GM19438 (cell line): ENCODE data around the gene OR2A12.
A peak's percentile ranks its signal among the peaks of the same experiment; 100 is the strongest.
"Not testable (repeated sequence)": the region's sequence is repeated elsewhere in the genome, so short reads cannot be mapped to it uniquely, and the experiment has no call there.

Source experiments
- ATAC-seq: cut with Tn5 transposase; IDR thresholded peaks from one replicate; pipeline ENCODE4 v1.9.1; 2021; ENCODE audit warnings: low read depth; ENCODE audit not compliant: unreplicated experiment

Gene OR2A12

DNA sequence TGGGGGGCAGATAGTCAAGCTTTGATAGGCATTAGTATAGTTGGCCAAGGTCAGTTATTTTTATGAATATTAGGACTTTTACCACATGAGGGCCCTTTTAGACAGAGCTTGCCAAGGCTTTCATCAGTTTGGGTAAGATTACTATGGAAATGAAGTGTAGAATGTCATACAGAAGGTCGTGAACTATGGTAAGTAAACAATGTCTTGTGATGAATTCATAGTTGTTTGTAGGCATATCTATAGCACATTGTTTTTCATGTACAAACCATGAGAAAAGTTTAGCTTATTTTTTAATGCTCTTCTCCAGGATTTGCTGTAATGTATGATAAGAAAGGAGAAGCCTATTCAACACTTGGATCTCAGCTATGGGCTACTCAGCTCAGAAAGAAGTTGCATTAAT, 27.6 kb downstream of the OR2A12 start:
- no peak for ATAC-seq

DNA sequence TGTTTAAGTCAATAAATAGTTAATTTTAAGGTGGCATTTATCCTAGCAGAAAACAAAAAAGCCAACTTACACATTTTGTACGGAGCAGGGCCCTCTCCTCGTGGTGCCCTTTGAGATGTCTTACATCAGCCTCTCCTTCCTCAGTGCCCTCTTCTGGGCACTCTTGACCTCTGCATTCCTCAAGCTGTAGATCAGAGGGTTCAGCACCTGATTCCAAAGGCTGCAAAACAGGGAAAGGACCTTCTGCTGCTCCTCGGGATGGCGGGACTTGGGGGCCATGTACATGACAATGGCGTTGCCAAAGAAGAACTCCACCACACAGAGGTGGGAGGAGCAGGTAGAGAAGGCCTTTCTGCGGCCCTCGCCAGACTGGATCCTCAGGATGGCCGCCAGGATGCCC, 32.3 kb downstream of the OR2A12 start:
- ATAC-seq, result no peak

DNA sequence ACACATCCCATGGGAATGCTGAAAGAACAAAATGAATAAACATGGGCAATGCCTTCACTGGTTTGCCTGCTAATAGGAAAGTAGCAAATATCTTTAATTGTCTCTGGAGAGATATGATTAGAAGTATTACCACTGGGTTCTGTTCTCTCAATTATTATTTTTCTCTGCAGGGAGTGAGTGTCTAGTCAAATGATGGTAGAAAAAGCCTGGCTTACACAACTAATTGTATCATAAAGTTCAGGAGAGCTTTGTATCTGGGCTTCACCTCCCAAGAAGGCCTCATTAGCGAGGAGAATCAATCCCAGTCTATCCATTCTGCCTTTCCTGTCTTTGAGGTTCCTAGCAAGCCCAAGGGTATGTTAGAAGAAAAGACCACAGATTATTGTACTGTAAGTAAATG, 36.8 kb downstream of the OR2A12 start, which contains the start of gene OR2A14:
TSS of gene OR2A14 (plus strand) at position 301 of the 400 bp plus-strand sequence. CDS start 5,937 bp downstream, outside the sequence.
- no peak for ATAC-seq

DNA sequence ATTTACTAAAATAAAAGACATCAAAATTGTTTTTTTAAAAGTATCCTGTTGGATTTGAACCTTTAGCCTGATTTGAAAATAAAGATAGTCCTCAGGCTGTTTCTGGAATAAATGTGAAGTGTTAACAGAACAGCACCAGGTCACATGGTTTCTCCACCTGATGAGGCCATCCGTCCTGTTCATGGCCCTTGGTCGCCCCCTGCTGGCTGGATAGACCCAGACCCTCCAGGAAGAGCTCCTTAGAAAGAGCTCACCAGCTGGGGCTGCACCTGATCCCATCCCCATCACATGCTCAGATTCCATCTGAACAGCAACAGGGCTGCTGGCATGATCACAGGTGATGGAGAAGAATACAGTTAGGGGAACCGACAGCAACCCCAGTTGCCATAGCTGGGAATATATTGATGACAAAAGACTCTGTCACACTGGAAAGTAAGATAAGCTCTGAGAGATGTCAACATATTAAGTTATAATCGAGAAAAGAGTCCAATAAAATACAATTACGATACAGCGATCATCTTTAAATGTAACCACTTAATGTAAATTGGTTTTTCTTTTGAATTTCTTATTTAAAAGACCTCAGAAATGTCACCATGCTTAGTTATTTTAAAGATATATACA, 41.7 kb downstream of the OR2A12 start:
- ATAC-seq, result peak; percentile 100

DNA sequence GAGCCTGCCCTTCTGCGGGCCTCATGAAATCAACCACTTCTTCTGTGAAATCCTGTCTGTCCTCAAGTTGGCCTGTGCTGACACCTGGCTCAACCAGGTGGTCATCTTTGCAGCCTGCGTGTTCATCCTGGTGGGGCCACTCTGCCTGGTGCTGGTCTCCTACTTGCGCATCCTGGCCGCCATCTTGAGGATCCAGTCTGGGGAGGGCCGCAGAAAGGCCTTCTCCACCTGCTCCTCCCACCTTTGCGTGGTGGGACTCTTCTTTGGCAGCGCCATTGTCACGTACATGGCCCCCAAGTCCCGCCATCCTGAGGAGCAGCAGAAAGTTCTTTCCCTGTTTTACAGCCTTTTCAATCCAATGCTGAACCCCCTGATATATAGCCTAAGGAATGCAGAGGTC, 43.5 kb downstream of the OR2A12 start:
- ATAC-seq, result not testable (repeated sequence)

DNA sequence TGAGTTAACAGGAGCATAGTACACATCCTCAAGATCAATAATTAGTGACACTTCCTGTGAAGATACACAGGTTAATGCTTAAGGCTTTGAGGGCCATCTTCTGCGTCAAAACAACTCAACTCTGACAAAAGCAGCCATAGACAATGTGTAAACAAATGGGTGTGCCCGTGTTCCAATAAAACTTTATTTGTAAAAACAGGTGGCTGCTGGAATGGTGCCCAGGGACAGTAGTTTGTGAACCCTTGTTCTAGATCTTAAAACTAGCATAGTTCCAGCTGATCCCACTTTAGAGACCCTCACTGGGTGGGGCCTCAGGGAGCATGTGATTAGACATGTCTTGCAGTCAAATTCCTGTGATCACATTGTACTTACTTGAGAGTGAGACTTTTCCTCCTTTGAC, 44.7 kb downstream of the OR2A12 start:
- ATAC-seq, result no peak

DNA sequence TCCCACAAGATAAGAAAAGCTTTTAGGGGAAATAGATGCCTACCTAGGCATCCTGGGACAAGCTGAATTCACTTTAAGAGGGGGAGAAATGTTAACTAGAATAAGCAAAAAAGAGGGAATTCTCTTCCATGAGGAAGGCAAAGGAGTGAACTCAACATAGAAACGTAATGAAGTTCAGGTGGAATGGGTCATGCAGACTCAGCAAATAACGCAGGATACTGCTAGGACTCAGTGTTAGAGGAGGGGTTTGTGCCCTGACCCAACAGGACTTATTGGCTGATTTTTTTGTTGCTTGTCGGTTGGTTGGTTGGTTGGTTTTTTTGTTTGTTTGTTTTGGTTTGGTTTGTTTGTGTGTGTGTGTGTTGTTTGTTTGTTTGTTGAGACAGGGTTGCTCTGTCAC, 46.2 kb downstream of the OR2A12 start:
- no peak for ATAC-seq

DNA sequence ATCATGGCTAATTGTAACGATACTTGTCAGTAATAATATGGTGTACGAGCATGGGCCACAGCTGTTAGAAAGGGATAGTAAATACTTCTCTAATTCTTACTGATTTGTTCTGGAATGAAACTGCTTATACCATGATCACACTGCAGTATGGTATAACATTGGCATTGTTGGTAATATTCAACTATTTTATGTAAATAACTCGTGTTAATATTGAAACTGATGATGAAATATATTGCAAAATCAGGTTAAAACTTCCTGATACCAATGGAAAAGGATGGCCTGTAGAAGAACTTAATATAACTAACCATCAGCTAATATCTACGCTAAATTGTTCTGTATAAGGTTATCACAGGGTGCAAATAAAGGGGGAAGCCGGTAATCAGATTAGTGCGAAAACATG, 47.2 kb downstream of the OR2A12 start:
- ATAC-seq, result no peak

DNA sequence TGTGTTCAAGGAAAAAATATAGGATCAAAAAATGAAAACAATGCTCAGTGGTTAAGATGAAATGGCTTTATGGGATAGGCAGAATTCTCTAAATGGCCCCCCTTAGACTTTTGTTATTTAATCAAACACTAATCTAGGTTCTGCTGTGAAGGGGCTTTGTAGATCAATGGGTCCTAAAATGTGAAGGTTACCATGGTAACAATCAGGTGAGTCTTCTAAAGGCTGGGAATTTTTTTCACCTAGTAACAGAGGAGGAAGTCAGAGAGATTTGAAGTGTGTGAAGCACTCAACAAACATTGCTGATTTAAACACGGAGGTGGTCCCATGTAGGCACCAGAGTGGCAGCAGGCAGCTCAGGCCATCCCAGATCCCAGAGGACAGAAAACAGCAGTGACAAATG, 48.0 kb downstream of the OR2A12 start:
- no peak for ATAC-seq

DNA sequence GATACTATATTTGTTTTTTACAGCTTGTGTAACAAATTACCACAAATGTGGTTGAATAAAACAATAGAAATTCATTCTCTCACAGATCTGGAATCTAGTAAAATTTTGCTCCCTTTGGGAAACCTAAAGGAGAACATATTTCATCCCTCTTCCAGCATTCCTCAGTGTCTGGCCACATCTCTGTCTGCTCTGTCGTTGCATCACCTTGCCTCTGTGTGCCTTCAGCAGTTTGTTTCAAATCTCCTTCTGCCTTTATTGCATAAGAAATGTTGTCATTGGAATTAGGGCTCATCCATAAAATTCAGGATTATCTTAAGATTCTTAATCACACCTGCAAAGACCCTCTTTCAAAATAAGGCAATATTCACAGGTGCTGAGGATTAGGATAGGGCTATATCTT, 51.4 kb downstream of the OR2A12 start:
- no peak for ATAC-seq

DNA sequence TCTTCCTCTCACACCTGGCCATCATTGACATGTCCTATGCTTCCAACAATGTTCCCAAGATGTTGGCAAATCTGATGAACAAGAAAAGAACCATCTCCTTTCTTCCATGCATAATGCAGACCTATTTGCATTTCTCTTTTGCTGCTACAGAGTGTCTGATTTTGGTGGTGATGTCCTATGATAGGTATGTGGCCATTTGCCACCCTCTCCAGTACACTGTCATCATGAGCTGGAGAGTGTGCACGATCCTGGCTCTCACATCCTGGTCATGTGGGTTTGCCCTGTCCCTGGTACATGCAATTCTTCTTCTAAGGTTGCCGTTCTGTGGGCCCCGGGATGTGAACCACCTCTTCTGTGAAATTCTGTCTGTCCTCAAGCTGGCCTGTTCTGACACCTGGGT, 56.1 kb downstream of the OR2A12 start:
- no peak for ATAC-seq

DNA sequence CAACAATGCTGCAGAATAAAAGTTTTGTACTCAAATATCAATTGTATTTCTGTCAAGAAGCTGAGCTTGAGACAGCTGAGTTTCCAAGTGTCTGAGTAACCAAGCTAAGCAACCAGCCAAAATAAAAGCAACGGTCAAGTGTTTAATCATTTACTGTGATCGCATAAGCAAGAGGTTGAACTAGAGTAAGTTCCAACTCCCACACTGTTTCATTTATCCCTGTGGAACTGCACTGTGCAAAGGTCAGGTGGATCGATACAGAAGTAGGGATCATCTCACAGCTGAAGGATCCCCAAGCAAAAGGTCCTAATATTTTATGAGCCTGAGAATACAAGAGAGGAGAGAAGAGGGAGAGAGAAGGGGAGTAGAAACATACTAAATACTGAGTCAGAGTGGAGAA, 58.3 kb downstream of the OR2A12 start:
- no peak for ATAC-seq

DNA sequence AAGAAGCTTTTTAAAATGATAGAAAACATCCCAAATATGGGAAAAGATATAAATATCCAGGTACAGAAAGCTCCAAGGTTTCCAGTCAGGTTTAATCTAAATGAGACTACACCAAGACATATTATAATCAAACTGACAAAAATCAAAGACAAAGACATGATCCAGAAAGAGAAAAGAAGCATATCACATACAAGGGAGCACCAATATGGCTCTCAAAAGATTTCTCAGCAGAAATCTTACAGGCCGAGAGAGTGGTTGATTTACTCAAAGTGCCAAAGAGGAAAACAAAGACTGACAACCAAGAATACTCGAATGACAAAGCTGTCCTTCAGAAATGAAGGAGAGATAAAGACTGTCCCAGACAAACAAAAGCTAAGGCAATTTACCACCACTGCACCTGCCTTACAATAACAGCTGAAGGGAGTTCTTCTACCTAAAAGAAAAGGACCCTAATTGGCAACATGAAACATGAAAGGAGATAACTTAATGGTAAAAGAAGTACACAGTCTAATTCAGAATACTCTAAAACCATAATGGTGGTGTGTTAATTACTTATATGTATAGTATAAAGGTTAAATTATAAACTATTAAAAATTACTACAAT, 62.2 kb downstream of the OR2A12 start:
- no peak for ATAC-seq
